GM19372 (cell line): Measurements from ENCODE around the gene EMSY.
"Not testable (repeated sequence)": the region's sequence is repeated elsewhere in the genome, so short reads cannot be mapped to it uniquely, and the experiment has no call there.

Experiments used
- ATAC-seq: cut with Tn5 transposase; IDR thresholded peaks from one replicate; pipeline ENCODE4 v1.9.1; 2021; ENCODE audit warnings: mild to moderate bottlenecking, low read depth, moderate library complexity; ENCODE audit not compliant: unreplicated experiment

EMSY gene

DNA sequence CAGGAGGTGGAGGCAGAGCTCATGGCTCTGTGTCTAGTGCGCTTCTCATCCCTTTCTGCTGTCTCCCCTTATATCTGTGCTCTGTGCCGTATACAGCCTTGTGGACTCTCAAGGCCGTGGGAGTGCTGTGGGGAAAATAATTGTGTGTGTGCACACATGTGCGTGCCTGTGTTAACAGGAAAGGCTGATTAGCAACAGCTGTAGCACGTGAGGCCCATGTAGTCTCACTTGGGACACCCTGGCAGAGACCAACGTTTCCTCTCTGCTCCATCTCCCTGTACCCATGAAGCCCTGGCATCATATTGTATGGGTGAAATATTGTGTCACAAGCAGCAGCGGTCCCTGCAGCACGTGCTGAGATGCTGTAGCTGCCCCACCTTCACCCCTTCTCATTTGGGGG is 116.4 kb downstream of the EMSY start:
- no peak for ATAC-seq

DNA sequence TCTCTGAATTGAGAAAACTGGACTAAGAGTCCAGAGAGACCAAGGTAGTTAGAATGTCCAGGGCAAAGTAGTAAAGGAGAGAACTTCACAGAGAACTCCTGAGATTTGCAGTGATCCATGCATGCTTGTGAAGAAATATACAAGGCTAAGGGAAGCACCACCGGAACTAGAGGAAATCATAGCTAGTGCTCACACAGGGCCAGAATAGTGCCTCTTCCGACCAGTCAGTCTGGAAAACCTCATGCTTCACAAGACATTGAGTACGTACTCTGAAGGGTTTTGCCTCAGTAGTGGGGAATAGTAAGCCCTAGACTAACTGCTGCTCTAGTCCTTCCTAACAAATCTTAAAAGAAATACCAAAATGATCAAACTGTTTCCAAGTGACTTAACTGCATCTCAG is 117.7 kb downstream of the EMSY start:
- ATAC-seq = no peak

DNA sequence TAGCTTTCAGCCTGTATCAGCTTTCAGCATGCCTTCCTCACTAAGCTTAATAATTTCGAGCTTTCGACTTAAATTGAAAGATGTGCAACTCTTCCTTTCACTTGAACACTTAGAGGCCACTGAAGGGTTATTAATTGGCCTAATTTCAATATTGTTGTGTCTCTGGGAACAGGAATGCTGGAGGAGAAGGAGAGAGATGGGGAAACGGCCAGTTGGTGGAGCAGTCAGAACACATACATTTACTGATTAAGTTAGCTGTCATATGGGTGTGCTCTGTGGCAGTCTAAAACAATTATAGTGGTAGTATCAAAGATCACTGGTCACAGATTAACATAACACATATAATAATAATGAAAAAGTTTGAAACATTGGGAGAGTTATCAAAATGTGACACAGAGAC is 119.5 kb downstream of the EMSY start:
- ATAC-seq = no peak

DNA sequence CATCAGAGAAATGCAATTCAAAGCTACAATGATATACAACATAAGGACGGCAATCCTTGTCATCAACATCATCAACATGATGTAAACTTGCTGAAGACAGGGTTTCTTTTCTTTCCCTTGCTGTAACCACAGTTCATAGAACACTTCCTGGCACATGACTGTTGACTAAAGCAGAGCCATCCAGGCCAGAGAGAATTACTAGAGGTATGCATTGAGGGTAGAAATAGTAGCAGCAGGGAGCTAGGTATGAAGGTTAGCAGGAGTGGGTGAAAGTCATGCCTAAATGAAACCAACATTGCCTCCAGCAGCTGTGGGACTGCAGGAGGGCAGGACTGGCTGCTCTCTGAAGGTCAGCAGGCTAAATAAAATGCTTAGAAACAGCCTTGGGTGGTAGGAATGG is 122.0 kb downstream of the EMSY start:
- ATAC-seq = no peak

DNA sequence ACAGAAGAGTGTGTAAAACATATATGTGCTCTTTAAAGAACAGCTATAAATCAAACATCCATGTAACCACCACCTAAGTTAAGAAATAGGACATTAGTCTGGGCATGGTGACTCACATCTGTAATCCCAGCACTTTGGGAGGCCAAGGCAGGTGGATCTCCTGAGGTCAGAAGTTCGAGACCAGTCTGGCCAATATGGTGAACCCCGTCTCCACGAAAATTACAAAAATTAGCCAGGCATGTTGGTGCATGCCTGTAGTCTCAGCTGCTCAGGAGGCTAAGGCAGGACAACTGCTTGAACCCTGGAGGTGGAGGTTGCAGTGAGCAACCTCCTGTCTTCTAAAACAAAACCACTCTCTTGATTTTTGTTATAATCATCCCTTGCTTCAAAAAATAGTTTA is 122.4 kb downstream of the EMSY start:
- ATAC-seq = no peak

DNA sequence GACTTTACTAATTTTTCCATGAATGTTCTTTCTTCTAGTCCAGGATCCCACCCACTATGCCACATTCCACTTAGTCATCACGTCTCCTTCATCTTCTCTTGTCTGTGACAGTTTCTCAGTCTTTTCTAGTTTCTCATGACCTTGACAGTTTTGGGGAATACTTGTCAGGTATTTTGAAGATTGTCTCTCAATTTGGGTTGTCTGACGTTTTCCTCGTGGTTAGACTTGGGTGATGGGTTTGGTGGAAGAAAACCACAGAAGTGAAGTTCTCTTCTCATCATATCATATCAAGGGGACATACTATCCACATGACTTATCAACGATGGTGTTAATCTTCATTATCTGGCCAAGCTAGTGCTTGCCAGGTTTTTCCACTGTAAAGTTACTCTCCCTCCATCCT is 123.3 kb downstream of the EMSY start:
- no peak for ATAC-seq

DNA sequence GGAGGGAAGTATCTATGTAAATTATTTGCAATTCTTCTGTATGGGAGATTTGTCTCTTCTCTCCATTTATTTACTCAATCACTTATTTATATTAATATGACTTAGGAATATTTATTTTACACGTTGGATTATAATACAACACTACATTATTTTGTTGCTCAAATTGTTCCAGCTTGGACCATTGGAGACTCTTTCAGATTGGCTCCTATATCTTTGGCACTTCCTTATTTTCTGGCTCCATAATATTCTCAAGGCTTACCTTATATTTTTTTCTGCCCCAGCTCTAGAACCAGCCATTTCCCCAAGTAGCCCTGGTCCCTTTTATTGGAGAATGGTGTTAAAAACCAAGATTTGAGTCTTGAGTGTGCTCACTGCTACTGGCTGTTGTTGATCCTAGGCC is 123.8 kb downstream of the EMSY start:
- no peak for ATAC-seq

DNA sequence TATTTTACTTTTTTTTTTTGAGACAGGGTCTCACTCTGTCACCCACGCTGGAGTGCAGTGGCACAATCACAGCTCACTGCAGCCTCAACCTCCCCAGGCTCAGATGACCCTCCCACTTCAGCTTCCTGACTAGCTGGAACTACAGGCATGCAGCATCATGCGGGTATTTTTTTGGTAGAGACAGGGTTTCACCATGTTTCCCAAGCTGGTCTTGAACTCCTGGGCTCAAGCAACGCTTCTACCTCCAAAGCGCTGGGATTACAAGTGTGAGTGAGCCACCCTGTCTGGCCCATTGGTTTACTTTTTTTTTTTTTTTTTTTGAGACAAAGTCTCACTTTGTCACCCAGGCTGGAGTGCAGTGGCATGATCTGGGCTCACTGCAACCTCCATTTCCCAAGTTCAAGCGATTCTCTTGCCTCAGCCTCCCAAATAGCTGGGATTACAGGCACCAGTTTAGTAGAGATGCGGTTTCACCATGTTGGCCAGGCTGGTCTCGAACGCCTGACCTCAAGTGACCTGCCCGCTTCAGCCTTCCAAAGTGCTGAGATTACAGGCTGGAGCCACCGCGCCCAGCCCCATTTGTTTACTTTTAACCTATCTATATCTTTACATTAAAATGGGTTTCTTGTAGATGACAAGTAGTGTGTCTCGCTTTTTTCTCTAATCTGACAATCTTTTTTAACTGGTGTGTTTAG is 127.5 kb downstream of the EMSY start:
- ATAC-seq = not testable (repeated sequence)

DNA sequence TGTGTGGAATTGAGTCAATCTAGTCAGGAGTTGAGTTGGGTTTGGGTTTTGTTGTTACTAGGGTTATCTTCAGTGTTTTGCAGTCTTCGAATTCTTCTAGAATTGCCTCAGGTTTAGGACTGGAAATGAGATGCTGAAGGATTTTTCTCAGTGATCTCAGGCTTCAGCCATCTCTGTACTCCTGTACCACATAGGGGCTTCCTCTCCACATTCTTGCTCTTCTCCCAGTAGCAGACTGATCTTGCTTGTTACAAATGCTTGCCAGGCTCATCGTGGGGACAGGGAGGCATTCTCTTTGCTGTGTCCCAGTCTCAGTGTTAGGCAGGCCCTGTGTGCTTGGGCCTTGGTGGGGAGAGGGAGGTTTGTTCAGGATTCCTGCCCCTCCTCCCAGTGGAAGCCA is 129.6 kb downstream of the EMSY start:
- no peak for ATAC-seq

DNA sequence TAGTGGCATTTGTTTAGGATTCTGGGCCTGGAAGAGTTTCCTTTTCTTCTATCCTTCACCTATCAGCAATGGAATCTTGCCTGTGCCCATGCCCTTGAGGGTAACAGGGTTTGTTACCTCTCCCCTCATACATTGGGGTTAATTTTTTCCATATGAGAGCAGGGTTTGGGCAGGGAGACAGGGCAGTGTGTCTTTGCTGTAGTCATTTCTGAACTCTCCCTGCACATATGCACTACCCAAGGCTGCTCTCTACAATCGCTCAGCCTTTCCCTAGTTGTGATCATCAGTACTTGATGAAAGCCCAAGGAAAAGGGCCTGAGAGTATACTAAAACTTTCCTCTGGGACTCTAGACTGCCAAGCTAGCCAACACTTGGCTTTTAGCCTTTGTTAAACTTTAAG is 130.1 kb downstream of the EMSY start:
- no peak for ATAC-seq

DNA sequence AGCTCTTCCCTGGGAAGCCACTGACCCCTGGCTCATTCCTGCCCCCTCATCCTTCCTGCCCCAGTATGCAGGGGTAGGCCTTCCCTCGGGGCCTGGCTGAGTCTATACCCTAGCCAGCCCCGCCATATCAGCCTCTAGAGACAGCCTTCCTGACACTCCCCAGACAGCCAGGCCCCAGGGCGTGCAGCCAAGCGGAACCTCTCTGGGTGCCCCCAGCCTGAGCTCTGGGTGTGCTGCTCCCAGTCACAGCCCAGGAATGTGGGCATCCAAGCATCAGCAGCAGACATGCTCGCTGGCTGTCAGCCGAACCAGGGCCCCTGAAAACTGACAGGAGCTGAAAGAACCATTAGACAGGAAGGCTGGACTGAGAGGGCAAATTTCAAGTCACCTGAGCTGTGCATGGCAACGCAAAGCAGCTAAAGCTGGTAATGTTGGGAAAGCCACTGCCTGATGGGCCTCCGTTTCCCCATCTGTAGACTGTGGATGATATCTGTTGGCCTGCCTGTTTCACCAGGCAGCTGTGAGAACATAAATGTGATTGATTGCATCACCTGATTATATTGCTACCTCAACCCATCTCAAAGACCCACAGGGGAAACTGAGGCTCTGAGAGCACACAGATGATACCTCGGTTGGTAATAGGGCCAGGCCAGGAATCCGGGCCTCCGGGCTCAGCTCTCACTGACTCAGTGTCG is 132.6 kb downstream of the EMSY start:
- no peak for ATAC-seq

DNA sequence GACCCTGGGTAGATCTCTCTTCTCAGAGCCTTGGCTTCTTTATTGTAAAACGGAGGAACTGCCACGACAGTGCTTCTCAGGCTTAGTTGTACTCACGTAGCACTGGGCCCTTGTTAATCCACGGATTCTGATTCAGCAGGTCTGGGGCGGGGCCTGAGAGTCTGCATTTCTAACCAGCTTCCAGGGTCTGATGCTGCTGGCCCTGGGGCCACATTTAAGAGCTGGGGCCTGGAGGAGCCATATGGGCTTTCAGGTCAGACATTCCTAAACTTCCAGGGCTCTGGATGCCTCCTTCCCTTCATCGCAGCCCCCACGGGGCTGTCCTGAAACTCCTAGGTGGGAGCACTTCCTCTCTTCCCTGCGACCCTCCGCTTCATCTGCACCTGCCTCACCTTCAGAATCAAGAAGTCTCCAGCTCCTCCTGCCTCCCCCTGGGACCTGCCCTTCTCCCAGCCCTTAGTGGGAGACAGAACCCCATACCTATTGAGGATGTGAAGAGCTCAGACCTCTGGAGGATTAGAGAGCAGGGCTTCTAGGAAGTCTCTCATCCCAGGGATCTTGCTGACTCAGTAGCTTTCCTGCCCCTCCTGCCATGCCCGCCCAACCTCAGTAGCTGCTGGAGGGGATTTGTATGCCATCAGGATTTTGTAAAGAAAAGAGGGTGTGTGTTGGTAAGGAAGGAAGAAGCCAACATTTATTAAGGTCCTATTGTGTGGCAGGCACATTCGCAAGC is 133.3 kb downstream of the EMSY start:
- ATAC-seq = no peak

DNA sequence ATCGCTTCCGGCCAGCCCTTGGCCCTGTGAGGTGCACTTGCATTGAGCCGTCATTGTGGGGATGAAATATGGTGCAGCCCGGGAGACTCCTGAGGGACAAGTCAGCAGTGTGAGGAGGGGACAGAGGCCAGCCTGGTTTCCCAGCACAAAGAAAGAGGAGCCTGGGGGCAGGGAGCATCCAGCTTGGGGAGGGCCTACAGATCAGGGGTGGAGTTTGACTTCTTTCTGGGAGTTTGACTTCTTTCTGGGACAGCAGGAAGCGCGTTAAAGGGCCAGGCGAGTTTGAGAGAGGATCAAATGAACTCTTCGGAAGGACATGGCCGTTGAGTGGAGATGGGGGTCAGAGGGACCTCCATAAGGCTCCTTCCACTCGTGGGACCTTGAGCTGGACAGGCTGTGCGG is 133.8 kb downstream of the EMSY start:
- no peak for ATAC-seq

DNA sequence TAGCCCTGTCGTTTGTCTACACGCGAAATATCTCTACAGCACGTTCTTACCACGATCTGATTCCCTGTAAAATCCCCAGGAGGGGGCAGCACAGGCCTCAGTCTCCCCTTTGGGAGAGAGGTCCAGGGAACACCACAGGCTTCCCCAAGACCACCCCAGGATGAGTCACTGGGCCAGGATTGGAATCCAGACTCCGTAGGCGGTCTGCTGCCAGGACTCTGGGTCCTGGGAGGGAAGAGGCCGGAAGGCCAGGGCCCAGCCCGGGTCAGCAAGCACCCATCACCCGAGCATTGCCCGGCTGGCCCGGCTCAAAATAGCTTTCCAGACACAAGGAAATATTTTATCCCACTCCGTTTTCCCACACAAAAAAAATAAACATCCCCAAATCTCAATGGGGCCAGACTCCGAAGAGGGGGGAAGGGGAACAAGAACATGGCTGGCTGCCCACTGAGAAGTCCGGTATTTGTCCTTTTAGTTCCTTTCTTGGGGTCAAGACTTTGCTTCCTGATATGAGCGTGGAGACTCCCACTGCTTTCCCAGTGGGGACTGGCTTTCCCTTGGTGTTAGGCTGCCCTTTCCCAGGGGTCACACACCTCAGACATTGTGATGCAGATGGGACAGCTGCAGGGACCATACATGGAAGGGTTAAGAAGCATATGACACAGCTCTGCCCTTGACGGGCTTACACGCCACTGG is 134.4 kb downstream of the EMSY start:
- ATAC-seq = no peak

DNA sequence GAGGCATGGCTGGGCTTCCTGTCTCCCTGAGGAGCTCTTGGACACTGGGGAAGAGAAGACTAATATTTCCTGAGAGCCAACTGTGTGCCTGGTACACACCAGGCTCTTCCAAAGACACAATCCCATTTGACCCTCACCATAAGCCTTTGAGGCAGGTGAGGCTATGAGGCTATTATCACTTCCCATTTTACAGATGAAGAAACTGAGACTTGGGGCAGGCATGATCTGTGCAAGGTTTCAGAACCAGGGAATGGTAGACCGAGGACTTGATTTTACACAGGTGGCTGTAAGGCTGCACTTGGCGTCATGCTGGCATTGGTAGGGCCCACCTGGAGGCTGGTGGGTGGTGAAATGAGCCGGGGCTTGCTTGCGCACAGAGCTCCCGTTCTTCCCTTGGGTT is 134.9 kb downstream of the EMSY start:
- no peak for ATAC-seq

DNA sequence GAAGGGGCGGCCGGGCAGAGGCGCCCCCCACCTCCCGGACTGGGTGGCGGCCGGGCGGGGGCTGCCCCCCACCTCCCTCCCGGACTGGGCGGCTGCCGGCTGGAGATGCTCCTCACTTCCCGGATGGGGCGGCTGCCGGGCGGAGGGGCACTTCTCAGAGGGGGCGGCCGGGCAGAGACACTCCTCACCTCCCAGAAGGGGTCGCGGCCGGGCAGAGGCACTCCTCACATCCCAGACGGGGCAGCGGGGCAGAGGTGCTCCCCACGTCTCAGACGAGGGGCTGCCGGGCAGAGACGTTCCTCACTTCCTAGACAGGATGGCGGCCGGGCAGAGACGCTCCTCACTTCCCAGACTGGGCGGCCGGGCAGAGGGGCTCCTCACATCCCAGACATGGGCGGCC is 137.7 kb downstream of the EMSY start:
- not testable (repeated sequence) for ATAC-seq

DNA sequence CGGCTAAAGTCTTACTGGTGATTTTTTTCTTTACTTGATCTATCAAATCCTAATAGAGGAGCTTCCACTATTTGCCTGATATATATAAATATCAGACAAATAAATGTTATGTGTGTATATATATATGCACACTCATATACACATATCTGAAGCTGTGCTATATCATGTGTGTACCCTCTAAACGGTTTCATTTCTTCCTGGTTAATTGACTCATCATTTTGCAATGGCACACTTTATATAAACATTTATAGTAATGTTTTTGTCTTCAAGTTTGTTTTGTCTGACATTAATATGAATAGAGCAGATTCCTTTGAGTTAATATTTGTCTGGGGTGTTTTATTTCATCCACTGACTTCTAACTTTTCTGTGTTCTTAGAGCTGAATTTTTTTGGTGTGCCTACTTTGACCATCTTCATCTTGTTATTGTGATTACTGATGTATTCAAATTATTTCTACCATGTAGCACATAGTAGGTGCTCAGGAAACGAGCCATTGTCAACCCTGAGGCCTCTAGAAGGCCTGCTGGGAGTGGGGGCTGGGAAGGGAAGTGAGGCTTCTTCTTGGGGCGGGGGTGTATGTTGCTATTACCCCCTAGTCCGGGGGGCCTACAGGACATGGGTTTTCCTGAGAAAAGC is 143.1 kb downstream of the EMSY start:
- ATAC-seq = no peak

DNA sequence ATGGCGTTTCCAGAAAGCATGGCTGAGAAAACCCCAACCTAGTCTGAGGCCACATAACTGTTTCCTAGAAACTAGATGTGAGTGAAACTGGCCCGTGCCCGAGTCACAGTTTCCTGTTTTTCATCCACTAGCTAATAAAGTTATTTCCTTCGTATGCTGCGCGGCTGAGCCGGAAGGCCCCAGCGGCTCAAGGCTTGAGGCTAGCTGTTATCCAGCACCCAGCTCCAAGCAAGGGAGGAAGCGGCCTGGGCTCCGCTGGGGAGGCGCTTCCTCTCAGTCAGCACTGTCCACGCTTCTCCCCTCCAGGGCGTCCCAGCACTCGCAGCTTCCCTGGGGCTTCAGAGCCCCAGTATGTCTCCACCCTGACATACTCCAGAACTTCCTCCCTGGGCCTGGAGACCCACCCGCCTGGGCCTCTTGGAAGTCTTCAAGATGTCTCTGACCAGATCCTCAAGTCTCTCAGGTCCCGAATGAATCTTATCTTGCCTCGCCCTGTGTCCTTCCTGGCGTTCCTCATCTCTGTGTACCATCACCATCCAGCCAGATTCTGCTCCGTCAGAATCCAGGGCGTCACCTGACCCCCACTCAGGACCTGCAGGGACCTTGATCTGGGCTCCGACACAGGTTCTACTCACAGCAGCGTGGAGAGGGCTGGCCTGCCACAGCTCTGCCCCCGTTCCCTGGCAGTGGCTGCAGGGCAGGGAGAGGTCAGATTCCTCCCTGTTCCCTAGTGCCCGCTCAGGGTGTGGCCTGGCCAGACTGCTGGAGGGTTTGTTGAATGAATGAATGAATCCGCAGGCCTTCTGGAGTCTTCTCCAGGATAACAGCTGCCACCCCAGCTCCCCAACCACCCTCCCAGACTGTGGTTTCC is 143.9 kb downstream of the EMSY start:
- no peak for ATAC-seq

DNA sequence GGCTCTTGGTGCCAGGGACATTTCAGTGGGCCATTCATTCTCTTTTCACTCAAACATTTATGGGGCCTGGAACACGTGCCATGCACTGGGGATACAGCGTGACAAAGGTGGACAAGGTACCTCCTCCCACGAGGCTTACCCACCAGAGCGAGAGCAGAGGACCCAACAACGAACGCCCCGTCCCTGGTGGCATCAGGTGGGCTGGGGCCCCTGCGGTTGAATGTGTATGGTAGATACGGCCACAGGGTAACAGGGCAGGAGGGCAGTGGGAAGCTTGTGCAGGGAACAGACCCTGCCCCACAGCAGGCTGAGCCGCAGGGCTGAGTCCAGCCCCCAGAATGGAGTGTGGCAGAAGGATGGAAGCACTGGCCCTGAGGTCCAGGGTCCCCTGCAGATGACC is 144.7 kb downstream of the EMSY start:
- no peak for ATAC-seq
